ENCODE measurements around the gene AP1G2. TPM values are rescaled to one million over a fixed set of nuclear protein-coding genes. Genes with fewer than 3 reads are reported as not detected.
A peak's percentile ranks its signal among the peaks of the same experiment; 100 is the strongest.

The AP1G2 gene
- total and polyA plus RNA-seq, 2 of the 13 experiments (the other 11 are each of a cell fraction or from before 2014, with no cell fraction given): 96.9 to 611 TPM

GRCh38 chr14:23588884-23589598, 21.4 kb upstream of the AP1G2 start (continued):
- TF ChIP-seq, protein P1, sequence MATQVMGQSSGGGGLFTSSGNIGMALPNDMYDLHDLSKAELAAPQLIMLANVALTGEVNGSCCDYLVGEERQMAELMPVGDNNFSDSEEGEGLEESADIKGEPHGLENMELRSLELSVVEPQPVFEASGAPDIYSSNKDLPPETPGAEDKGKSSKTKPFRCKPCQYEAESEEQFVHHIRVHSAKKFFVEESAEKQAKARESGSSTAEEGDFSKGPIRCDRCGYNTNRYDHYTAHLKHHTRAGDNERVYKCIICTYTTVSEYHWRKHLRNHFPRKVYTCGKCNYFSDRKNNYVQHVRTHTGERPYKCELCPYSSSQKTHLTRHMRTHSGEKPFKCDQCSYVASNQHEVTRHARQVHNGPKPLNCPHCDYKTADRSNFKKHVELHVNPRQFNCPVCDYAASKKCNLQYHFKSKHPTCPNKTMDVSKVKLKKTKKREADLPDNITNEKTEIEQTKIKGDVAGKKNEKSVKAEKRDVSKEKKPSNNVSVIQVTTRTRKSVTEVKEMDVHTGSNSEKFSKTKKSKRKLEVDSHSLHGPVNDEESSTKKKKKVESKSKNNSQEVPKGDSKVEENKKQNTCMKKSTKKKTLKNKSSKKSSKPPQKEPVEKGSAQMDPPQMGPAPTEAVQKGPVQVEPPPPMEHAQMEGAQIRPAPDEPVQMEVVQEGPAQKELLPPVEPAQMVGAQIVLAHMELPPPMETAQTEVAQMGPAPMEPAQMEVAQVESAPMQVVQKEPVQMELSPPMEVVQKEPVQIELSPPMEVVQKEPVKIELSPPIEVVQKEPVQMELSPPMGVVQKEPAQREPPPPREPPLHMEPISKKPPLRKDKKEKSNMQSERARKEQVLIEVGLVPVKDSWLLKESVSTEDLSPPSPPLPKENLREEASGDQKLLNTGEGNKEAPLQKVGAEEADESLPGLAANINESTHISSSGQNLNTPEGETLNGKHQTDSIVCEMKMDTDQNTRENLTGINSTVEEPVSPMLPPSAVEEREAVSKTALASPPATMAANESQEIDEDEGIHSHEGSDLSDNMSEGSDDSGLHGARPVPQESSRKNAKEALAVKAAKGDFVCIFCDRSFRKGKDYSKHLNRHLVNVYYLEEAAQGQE (IDR thresholded peaks at IDR 0.05; ENCODE audit: borderline replicate concordance in 1 of 2, low read depth in 1 of 2, low read length in 2 of 2): no peak
- no peak for TF ChIP-seq AGO2 (optimal IDR thresholded peaks at IDR 0.05; ENCODE audit: low read depth, low read length)
- TF ChIP-seq HHEX (CRISPR knock-in tag; IDR thresholded peaks at IDR 0.05): peak; percentile 30
- no peak for TF ChIP-seq SMARCE1 (IDR thresholded peaks at IDR 0.05; ENCODE audit: borderline replicate concordance)
- TF ChIP-seq ZNF670 (CRISPR knock-in tag; IDR thresholded peaks at IDR 0.05; ENCODE audit: borderline replicate concordance): no peak; the same call in 1 of the 2 replicates
- peak; percentile 74; the same call in 1 of the 2 replicates for TF ChIP-seq ZNF362 (CRISPR knock-in tag; IDR thresholded peaks at IDR 0.05; ENCODE audit: borderline replicate concordance)
- TF ChIP-seq ZMAT3 (CRISPR knock-in tag; conservative IDR thresholded peaks at IDR 0.05): no peak
- TF ChIP-seq ZKSCAN5 (CRISPR knock-in tag; IDR thresholded peaks at IDR 0.05): 0 out of 2 replicates have a peak, but pooled peaks have one; percentile 35
- peak; percentile 99 for TF ChIP-seq KDM4B (CRISPR knock-in tag; IDR thresholded peaks at IDR 0.05)
- peak; percentile 89; the same call in 1 of the 2 replicates for TF ChIP-seq CHD4 (IDR thresholded peaks at IDR 0.05; ENCODE audit: borderline replicate concordance, low read length)
- TF ChIP-seq, protein P2, sequence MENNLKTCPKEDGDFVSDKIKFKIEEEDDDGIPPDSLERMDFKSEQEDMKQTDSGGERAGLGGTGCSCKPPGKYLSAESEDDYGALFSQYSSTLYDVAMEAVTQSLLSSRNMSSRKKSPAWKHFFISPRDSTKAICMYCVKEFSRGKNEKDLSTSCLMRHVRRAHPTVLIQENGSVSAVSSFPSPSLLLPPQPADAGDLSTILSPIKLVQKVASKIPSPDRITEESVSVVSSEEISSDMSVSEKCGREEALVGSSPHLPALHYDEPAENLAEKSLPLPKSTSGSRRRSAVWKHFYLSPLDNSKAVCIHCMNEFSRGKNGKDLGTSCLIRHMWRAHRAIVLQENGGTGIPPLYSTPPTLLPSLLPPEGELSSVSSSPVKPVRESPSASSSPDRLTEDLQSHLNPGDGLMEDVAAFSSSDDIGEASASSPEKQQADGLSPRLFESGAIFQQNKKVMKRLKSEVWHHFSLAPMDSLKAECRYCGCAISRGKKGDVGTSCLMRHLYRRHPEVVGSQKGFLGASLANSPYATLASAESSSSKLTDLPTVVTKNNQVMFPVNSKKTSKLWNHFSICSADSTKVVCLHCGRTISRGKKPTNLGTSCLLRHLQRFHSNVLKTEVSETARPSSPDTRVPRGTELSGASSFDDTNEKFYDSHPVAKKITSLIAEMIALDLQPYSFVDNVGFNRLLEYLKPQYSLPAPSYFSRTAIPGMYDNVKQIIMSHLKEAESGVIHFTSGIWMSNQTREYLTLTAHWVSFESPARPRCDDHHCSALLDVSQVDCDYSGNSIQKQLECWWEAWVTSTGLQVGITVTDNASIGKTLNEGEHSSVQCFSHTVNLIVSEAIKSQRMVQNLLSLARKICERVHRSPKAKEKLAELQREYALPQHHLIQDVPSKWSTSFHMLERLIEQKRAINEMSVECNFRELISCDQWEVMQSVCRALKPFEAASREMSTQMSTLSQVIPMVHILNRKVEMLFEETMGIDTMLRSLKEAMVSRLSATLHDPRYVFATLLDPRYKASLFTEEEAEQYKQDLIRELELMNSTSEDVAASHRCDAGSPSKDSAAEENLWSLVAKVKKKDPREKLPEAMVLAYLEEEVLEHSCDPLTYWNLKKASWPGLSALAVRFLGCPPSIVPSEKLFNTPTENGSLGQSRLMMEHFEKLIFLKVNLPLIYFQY (CRISPR knock-in tag; IDR thresholded peaks at IDR 0.05; ENCODE audit: borderline replicate concordance): peak; percentile 86; the same call in 1 of the 2 replicates
- no peak for TF ChIP-seq BATF2 (CRISPR knock-in tag; IDR thresholded peaks at IDR 0.05)
- TF ChIP-seq, protein P3, sequence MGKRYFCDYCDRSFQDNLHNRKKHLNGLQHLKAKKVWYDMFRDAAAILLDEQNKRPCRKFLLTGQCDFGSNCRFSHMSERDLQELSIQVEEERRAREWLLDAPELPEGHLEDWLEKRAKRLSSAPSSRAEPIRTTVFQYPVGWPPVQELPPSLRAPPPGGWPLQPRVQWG (CRISPR knock-in tag; IDR thresholded peaks at IDR 0.05; ENCODE audit: borderline replicate concordance, low read depth): no peak
- TF ChIP-seq CENPBD1 (CRISPR knock-in tag; IDR thresholded peaks at IDR 0.05; ENCODE audit: borderline replicate concordance, low read depth): no peak
- TF ChIP-seq ZNF562 (CRISPR knock-in tag; IDR thresholded peaks at IDR 0.05; ENCODE audit: borderline replicate concordance): no peak
- peak; percentile 98 for TF ChIP-seq PAX8 (CRISPR knock-in tag; IDR thresholded peaks at IDR 0.05; ENCODE audit: borderline replicate concordance)
